GM12878 (cell line): Measurements from ENCODE around the gene MRPS27. TPM values are rescaled to one million over a fixed set of nuclear protein-coding genes. Genes with fewer than 3 reads are reported as not detected.

Source experiments
- ATAC-seq: fragments of 200-7000 bp; cut with Tn5 transposase; 3 replicates; pipeline ENCODE4 v1.9.1; 2020; ENCODE audit warnings: mild to moderate bottlenecking, moderate library complexity
- BruUV-seq: library from RNA; stranded (reverse); fragments of 400-500 nt; replicated peaks from 2 replicates; lab custom pipeline; 2021; lab: Mats Ljungman, UMichigan
- CTCF ChIA-PET: fragments of 300-600 bp; sonication (Branson Sonifier 250); formaldehyde crosslinking; extraction: SDS; loops from one replicate; lab custom pipeline; 2021; ENCODE audit warnings: inconsistent platforms; lab: Yijun Ruan, JAX
- POLR2A ChIA-PET: fragments of 350-600 bp; formaldehyde crosslinking; extraction: SDS; loops from one replicate; lab custom pipeline; 2021; ENCODE audit warnings: inconsistent platforms; lab: Charles Lee
- RAD21 ChIA-PET: fragments of 300-600 bp; sonication (Branson Sonifier 250); formaldehyde crosslinking; loops from one replicate; lab custom pipeline; 2023; ENCODE audit warnings: antibody characterized with exemption; ENCODE audit not compliant: unreplicated experiment; lab: Charles Lee
- SMC1A ChIA-PET: fragments of 300-600 bp; sonication (Branson Sonifier 250); formaldehyde crosslinking; loops from one replicate; lab custom pipeline; 2023; ENCODE audit not compliant: unreplicated experiment, uncharacterized antibody; lab: Charles Lee
- DNase-seq: peaks from one replicate; pipeline ENCODE4 v3.0.0-alpha.2; 2011; ENCODE audit warnings: low read depth, low spot score
- FAIRE-seq: peaks from 3 replicates; lab custom pipeline; 2011; peaks lifted over from hg19 to GRCh38; lab: Jason Lieb, UNC
- H2AFZ ChIP-seq: 2 replicates; pipeline ENCODE4 v1.6.0; 2011; ENCODE audit warnings: low read depth, low read length, control low read depth; ENCODE audit not compliant: control insufficient read depth
- H3K27ac ChIP-seq: 2 replicates; pipeline ENCODE4 v1.5.1; 2011; ENCODE audit warnings: control low read depth; ENCODE audit not compliant: control insufficient read depth, insufficient read depth
- H3K27me3 ChIP-seq, 2 experiments: replicated peaks in 1 of 2; 2 replicates each; pipeline versions ENCODE4 v1.6.0 to v1.6.1; 2011; ENCODE audit warnings: low read length in 1 of 2; ENCODE audit not compliant: control insufficient read depth in 2 of 2, insufficient read depth in 2 of 2
- H3K36me3 ChIP-seq, 2 experiments: 2 replicates each; pipeline ENCODE4 v1.5.1; 2011; ENCODE audit warnings: low read length in 1 of 2; ENCODE audit not compliant: control insufficient read depth in 2 of 2, insufficient read depth in 2 of 2
- H3K4me1 ChIP-seq: 2 replicates; pipeline ENCODE4 v1.6.1; 2011; ENCODE audit warnings: mild to moderate bottlenecking, low read length, moderate library complexity, mixed read lengths; ENCODE audit not compliant: control insufficient read depth, insufficient read depth
- H3K4me2 ChIP-seq: 2 replicates; pipeline ENCODE4 v1.6.0; 2011; ENCODE audit warnings: control low read depth; ENCODE audit not compliant: control insufficient read depth, insufficient read depth
- H3K4me3 ChIP-seq: fragments of 200-600 bp; sonication (generic); 2 replicates; pipeline ENCODE4 v1.5.1; 2016
- H3K79me2 ChIP-seq: 2 replicates; pipeline ENCODE4 v1.6.0; 2011; ENCODE audit warnings: low read length; ENCODE audit not compliant: control insufficient read depth, insufficient read depth
- H3K9ac ChIP-seq: 2 replicates; pipeline ENCODE4 v1.8.0; 2011; ENCODE audit warnings: low read length, control low read depth, mixed read lengths; ENCODE audit not compliant: control insufficient read depth, insufficient read depth
- H3K9me3 ChIP-seq: replicated peaks from 3 replicates; pipeline ENCODE4 v1.5.1; 2011; ENCODE audit warnings: mild to moderate bottlenecking, low read length; ENCODE audit not compliant: control insufficient read depth, insufficient read depth
- H4K20me1 ChIP-seq: 2 replicates; pipeline ENCODE4 v1.6.0; 2011; ENCODE audit not compliant: control insufficient read depth, insufficient read depth
- CHD2 ChIP-seq: IDR thresholded peaks from 2 replicates; pipeline ENCODE4 v1.6.1; 2011; ENCODE audit warnings: low read depth, low read length, improper control_type of control experiment, borderline replicate concordance
- ETV6 ChIP-seq, 2 experiments: fragments of 450-650 bp in 1 of 2; IDR thresholded peaks in 1 of 2; conservative IDR thresholded peaks in 1 of 2; 2 replicates each; pipeline ENCODE4 v1.6.1; 2014; ENCODE audit warnings: antibody characterized with exemption in 1 of 2, borderline replicate concordance in 1 of 2, low read depth in 1 of 2, mild to moderate bottlenecking in 1 of 2, moderate library complexity in 1 of 2
- GABPA ChIP-seq: IDR thresholded peaks from 2 replicates; pipeline ENCODE4 v1.6.1; 2014; ENCODE audit warnings: antibody characterized with exemption, low read depth, mild to moderate bottlenecking, inconsistent platforms
- KLF5 ChIP-seq: fragments of 450-650 bp; IDR thresholded peaks from 2 replicates; pipeline ENCODE4 v1.6.1; 2014; ENCODE audit warnings: mild to moderate bottlenecking; ENCODE audit not compliant: partially characterized antibody
- MEF2A ChIP-seq: IDR thresholded peaks from 2 replicates; pipeline ENCODE4 v1.6.1; 2011; ENCODE audit warnings: low read depth, mild to moderate bottlenecking, low read length, moderate library complexity; ENCODE audit not compliant: insufficient read depth
- MTA2 ChIP-seq: fragments of 450-650 bp; IDR thresholded peaks from 2 replicates; pipeline ENCODE4 v1.6.1; 2016; ENCODE audit warnings: low read depth, mild to moderate bottlenecking, moderate library complexity
- WGBS: methylation state at CpG from one replicate; pipeline ENCODE4 v1.1.6; 2016; ENCODE audit warnings: low lambda C conversion rate; ENCODE audit not compliant: insufficient replicate concordance, insufficient coverage; ENCODE audit errors: missing lambda C conversion rate; 5-methylcytosine and 5-hydroxymethylcytosine counted together
- in situ Hi-C: fragments of 300-500 bp; cut with MboI; formaldehyde crosslinking; loops from 9 replicates; pipeline ENCODE4 v1.14.3; 2018; ENCODE audit warnings: mixed read lengths
- intact Hi-C: fragments of 100-400 bp; cut with micrococcal nuclease; formaldehyde crosslinking; loops from one replicate; pipeline ENCODE4 v1.14.2; 2022; ENCODE audit not compliant: unreplicated experiment
- polyA plus RNA-seq, 11 experiments: library from polyadenylated mRNA; depleted of rRNA in 4 of 11; unstranded in 6 of 11; stranded (reverse) in 5 of 11; fragments of >200 nt; fragmentation: Nextera tagmentation in 4 of 11; fragmentation: Illumina TruSeq in 1 of 11; extraction: Ambion mirVana in 4 of 11; extraction: Trizol in 1 of 11; gene quantifications; 1 replicate in 1 of 11; 2 replicates in 10 of 11; pipeline versions ENCODE4 v1.2.1 to v1.2.3, GENCODE V29; 2011 to 2016; ENCODE audit warnings: inconsistent platforms in 2 of 11, missing spikeins in 2 of 11, low read depth in 1 of 11
- total RNA-seq, 4 experiments: library from RNA; depleted of rRNA in 3 of 4; stranded (reverse); fragments of >200 nt in 3 of 4; fragmentation: Illumina TruSeq in 1 of 4; extraction: Trizol in 1 of 4; gene quantifications; 2 replicates each; pipeline versions ENCODE4 v1.2.1 to v1.2.3, GENCODE V29; 2013 to 2021
- TF ChIP-seq, protein P1 (sequence below): fragments of 450-650 bp; IDR thresholded peaks from 2 replicates; pipeline ENCODE4 v1.6.1; 2016; ENCODE audit warnings: mild to moderate bottlenecking
- TF ChIP-seq, protein P2 (sequence below): fragments of 450-650 bp; IDR thresholded peaks from 2 replicates; pipeline ENCODE4 v1.6.1; 2017; ENCODE audit warnings: borderline replicate concordance
- TF ChIP-seq, protein P3 (sequence below): fragments of 450-650 bp; IDR thresholded peaks from 2 replicates; pipeline ENCODE4 v1.6.1; 2017; ENCODE audit warnings: mild to moderate bottlenecking
- TF ChIP-seq, protein P4 (sequence below): fragments of 450-650 bp; IDR thresholded peaks from 2 replicates; pipeline ENCODE4 v1.6.1; 2017; ENCODE audit warnings: mild to moderate bottlenecking, moderate library complexity

The MRPS27 gene
- total and polyA plus RNA-seq, 10 of the 15 experiments (the other 5 are each of a cell fraction or from before 2014, with no cell fraction given), result 61.0 to 128 (median 93.0) TPM

DNA sequence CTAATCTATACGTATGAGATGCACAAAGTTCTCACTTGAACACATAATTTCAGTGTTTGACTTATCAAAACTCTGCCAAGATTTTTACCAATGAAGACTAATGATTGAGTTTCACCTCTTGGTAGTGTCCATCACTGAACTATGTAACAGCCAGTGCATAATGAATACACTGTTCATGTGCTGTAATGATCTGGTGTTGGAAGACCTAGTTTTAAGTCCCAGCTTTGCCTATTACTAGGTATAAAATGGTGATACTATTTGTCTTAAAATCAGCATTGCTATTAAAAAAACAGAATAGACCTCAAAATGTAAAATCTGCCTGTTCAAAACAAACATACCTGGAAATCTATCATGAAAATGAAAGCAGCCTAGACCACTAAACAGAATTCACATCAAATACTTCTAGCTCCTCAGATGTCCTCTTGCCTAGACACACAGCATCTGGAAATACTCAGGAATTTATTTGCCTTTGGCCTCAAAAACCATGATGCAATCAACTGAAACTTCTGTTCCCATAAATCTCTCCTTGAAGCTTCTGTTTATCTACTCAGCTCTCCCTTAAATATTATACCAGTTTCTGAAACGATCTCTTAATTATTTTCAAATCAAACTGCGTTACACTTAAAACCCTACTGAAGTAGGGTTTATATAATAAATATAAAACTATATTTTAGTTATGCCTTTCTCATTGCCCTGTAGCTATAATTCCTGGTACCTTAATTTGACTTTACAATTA is 38.1 kb downstream of the MRPS27 start:
- Histone ChIP-seq H3K27ac (no peak overlapping the region), H2AFZ (no peak overlapping the region), H4K20me1 (no peaks in the 10 kb centered on the region), H3K79me2 (peaks cover 3% of the 10 kb centered on the region), H3K27me3 (no peaks in the 10 kb centered on the region), H3K4me3 (no peak overlapping the region), H3K36me3 (peaks cover 2 to 10% of the 10 kb centered on the region in 2 experiments; a peak in 2 of 4 replicates), H3K9ac (no peak overlapping the region), H3K4me1 (no peaks in the 10 kb centered on the region; the same call in 1 of the 2 replicates), H3K4me2 (no peak overlapping the region), H3K9me3 (no peaks in the 10 kb centered on the region)
- BruUV-seq, result no TSS peak
- DNase-seq (no peak), ATAC-seq (no peak), FAIRE-seq (peak; percentile 44)
- in situ Hi-C loops (no loop called here), intact Hi-C loops (no loop called here)
- CTCF ChIA-PET, result interaction anchor here (0.7 to 8.5 kb wide), 5 partner anchors 12 to 40 kb away, joined by 3 to 59 read pairs (median 3); no protein-coding TSS in a partner anchor
- SMC1A ChIA-PET, result interaction anchor here (0.8 to 2.1 kb wide), 10 partner anchors 10 to 28 kb away, joined by 3 to 10 read pairs (median 5); no protein-coding TSS in a partner anchor
- RAD21 ChIA-PET, result interaction anchor here (1.0 to 1.9 kb wide), 4 partner anchors 16 to 28 kb away, joined by 3 to 5 read pairs (median 4); no protein-coding TSS in a partner anchor
- 95% methylated on average over 3 of the region's 3 CpGs for WGBS
- POLR2A ChIA-PET, result interaction anchor here (0.6 to 0.7 kb wide), 2 partner anchors 17 to 27 kb away, joined by 3 to 4 read pairs; no protein-coding TSS in a partner anchor
- TF ChIP-seq MTA2 (no peak), GABPA (no peak), KLF5 (no peak), CHD2 (no peak), MEF2A (no peak), ETV6 (conservative IDR thresholded peaks at IDR 0.05 in 1 of 2, IDR thresholded peaks at IDR 0.05 in 1 of 2; ENCODE audit: borderline replicate concordance in 1 of 2, low read depth in 1 of 2) (no peak)
- TF ChIP-seq, protein P1, sequence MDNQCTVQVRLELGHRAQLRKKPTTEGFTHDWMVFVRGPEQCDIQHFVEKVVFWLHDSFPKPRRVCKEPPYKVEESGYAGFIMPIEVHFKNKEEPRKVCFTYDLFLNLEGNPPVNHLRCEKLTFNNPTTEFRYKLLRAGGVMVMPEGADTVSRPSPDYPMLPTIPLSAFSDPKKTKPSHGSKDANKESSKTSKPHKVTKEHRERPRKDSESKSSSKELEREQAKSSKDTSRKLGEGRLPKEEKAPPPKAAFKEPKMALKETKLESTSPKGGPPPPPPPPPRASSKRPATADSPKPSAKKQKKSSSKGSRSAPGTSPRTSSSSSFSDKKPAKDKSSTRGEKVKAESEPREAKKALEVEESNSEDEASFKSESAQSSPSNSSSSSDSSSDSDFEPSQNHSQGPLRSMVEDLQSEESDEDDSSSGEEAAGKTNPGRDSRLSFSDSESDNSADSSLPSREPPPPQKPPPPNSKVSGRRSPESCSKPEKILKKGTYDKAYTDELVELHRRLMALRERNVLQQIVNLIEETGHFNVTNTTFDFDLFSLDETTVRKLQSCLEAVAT, result no peak
- TF ChIP-seq, protein P2, sequence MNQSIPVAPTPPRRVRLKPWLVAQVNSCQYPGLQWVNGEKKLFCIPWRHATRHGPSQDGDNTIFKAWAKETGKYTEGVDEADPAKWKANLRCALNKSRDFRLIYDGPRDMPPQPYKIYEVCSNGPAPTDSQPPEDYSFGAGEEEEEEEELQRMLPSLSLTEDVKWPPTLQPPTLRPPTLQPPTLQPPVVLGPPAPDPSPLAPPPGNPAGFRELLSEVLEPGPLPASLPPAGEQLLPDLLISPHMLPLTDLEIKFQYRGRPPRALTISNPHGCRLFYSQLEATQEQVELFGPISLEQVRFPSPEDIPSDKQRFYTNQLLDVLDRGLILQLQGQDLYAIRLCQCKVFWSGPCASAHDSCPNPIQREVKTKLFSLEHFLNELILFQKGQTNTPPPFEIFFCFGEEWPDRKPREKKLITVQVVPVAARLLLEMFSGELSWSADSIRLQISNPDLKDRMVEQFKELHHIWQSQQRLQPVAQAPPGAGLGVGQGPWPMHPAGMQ, result no peak
- TF ChIP-seq, protein P3, sequence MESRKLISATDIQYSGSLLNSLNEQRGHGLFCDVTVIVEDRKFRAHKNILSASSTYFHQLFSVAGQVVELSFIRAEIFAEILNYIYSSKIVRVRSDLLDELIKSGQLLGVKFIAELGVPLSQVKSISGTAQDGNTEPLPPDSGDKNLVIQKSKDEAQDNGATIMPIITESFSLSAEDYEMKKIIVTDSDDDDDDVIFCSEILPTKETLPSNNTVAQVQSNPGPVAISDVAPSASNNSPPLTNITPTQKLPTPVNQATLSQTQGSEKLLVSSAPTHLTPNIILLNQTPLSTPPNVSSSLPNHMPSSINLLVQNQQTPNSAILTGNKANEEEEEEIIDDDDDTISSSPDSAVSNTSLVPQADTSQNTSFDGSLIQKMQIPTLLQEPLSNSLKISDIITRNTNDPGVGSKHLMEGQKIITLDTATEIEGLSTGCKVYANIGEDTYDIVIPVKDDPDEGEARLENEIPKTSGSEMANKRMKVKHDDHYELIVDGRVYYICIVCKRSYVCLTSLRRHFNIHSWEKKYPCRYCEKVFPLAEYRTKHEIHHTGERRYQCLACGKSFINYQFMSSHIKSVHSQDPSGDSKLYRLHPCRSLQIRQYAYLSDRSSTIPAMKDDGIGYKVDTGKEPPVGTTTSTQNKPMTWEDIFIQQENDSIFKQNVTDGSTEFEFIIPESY, result no peak
- TF ChIP-seq, protein P4, sequence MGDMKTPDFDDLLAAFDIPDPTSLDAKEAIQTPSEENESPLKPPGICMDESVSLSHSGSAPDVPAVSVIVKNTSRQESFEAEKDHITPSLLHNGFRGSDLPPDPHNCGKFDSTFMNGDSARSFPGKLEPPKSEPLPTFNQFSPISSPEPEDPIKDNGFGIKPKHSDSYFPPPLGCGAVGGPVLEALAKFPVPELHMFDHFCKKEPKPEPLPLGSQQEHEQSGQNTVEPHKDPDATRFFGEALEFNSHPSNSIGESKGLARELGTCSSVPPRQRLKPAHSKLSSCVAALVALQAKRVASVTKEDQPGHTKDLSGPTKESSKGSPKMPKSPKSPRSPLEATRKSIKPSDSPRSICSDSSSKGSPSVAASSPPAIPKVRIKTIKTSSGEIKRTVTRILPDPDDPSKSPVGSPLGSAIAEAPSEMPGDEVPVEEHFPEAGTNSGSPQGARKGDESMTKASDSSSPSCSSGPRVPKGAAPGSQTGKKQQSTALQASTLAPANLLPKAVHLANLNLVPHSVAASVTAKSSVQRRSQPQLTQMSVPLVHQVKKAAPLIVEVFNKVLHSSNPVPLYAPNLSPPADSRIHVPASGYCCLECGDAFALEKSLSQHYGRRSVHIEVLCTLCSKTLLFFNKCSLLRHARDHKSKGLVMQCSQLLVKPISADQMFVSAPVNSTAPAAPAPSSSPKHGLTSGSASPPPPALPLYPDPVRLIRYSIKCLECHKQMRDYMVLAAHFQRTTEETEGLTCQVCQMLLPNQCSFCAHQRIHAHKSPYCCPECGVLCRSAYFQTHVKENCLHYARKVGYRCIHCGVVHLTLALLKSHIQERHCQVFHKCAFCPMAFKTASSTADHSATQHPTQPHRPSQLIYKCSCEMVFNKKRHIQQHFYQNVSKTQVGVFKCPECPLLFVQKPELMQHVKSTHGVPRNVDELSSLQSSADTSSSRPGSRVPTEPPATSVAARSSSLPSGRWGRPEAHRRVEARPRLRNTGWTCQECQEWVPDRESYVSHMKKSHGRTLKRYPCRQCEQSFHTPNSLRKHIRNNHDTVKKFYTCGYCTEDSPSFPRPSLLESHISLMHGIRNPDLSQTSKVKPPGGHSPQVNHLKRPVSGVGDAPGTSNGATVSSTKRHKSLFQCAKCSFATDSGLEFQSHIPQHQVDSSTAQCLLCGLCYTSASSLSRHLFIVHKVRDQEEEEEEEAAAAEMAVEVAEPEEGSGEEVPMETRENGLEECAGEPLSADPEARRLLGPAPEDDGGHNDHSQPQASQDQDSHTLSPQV, result no peak
